Caco-2 (cell line): ENCODE data around the gene TOMM7. TPM values are rescaled to one million over a fixed set of nuclear protein-coding genes. Genes with fewer than 3 reads are reported as not detected.

ENCODE experiments used
- BruUV-seq: library from RNA; stranded (reverse); fragments of 400-500 nt; replicated peaks from 2 replicates; lab custom pipeline; 2021; lab: Mats Ljungman, UMichigan
- CTCF ChIA-PET: fragments of 300-600 bp; sonication (Branson Sonifier 250); formaldehyde crosslinking; loops from one replicate; lab custom pipeline; 2022; ENCODE audit warnings: antibody characterized with exemption; lab: Charles Lee
- POLR2A ChIA-PET: fragments of 300-600 bp; sonication (Branson Sonifier 250); formaldehyde crosslinking; loops from one replicate; lab custom pipeline; 2022; ENCODE audit warnings: antibody characterized with exemption; lab: Charles Lee
- DNase-seq, 2 experiments: peaks; one replicate each; pipeline versions ENCODE4 v3.0.0 to v3.0.0-alpha.2; 2020 to 2022
- H3K27me3 ChIP-seq: replicated peaks from 2 replicates; pipeline ENCODE4 v1.6.0; 2011; ENCODE audit warnings: low read length; ENCODE audit not compliant: control insufficient read depth, insufficient read depth
- H3K36me3 ChIP-seq: 2 replicates; pipeline ENCODE4 v1.5.1; 2011; ENCODE audit warnings: low read length; ENCODE audit not compliant: control insufficient read depth, insufficient read depth
- H3K4me1 ChIP-seq: fragments of 250-450 bp; sonication (Bioruptor Pico); 2 replicates; pipeline ENCODE4 v1.5.1; 2020; ENCODE audit warnings: mild to moderate bottlenecking
- H3K4me3 ChIP-seq: 2 replicates; pipeline ENCODE4 v1.5.1; 2011; ENCODE audit warnings: low read depth, mild to moderate bottlenecking, control low read depth, low read length
- H3K9me3 ChIP-seq: fragments of 250-450 bp; sonication (Bioruptor Pico); 2 replicates; pipeline ENCODE4 v1.5.1; 2020; ENCODE audit warnings: mild to moderate bottlenecking, moderate library complexity
- H3K27ac Mint-ChIP-seq: one replicate; pipeline ENCODE4 v1.8.0; 2022; ENCODE audit warnings: mixed read lengths; ENCODE audit not compliant: unreplicated experiment
- H3K27me3 Mint-ChIP-seq: one replicate; pipeline ENCODE4 v1.8.0; 2022; ENCODE audit warnings: mixed read lengths; ENCODE audit not compliant: insufficient read depth, unreplicated experiment
- H3K36me3 Mint-ChIP-seq: one replicate; pipeline ENCODE4 v1.8.0; 2022; ENCODE audit warnings: mild to moderate bottlenecking, mixed read lengths; ENCODE audit not compliant: insufficient read depth, unreplicated experiment
- H3K4me1 Mint-ChIP-seq: one replicate; pipeline ENCODE4 v1.8.0; 2022; ENCODE audit warnings: low read depth, mixed read lengths; ENCODE audit not compliant: unreplicated experiment
- H3K4me3 Mint-ChIP-seq: one replicate; pipeline ENCODE4 v1.8.0; 2022; ENCODE audit warnings: mild to moderate bottlenecking, moderate library complexity, mixed read lengths; ENCODE audit not compliant: unreplicated experiment
- H3K9me3 Mint-ChIP-seq: one replicate; pipeline ENCODE4 v1.8.0; 2022; ENCODE audit warnings: mixed read lengths; ENCODE audit not compliant: unreplicated experiment
- CTCF ChIP-seq, 2 experiments: fragments of 200-600 bp in 1 of 2; IDR thresholded peaks; 1 replicate in 1 of 2; 2 replicates in 1 of 2; pipeline versions ENCODE4 v1.5.1 to v1.8.0; 2011 to 2022; ENCODE audit warnings: antibody characterized with exemption in 1 of 2, control low read depth in 1 of 2, inconsistent platforms in 1 of 2, low read depth in 1 of 2, low read length in 1 of 2, mild to moderate bottlenecking in 1 of 2, moderate library complexity in 1 of 2; ENCODE audit not compliant: insufficient read depth in 1 of 2, severe bottlenecking in 1 of 2, unreplicated experiment in 1 of 2
- intact Hi-C: fragments of 100-400 bp; cut with micrococcal nuclease; formaldehyde crosslinking; loops from one replicate; pipeline ENCODE4 v1.10.0; 2022; ENCODE audit not compliant: unreplicated experiment
- total RNA-seq: library from RNA; stranded (reverse); gene quantifications from 2 replicates; pipeline ENCODE4 v1.2.3, GENCODE V29; 2022

TOMM7 gene
- total RNA-seq, 1 experiment from 2014 or later: 220 TPM

- Histone ChIP-seq H3K27me3 (no peaks in the 10 kb centered on the region), H3K9me3 (no peaks in the 10 kb centered on the region), H3K36me3 (no peaks in the 10 kb centered on the region), H3K4me3 (no peak overlapping the region), H3K4me1 (no peaks in the 10 kb centered on the region)
- H3K36me3 Mint-ChIP-seq: no peaks in the 10 kb centered on the region
- peaks cover 19% of the 10 kb centered on the region for H3K4me1 Mint-ChIP-seq
- H3K4me3 Mint-ChIP-seq: no peak overlapping the region
- no peak for DNase-seq
- no TSS peak for BruUV-seq
- POLR2A ChIA-PET: no interaction called here
- TF ChIP-seq CTCF (IDR thresholded peaks at IDR 0.05; ENCODE audit: insufficient read depth in 1 of 2, low read depth in 1 of 2, low read length in 1 of 2, severe bottlenecking in 1 of 2, unreplicated experiment in 1 of 2): no peak
- H3K9me3 Mint-ChIP-seq: no peaks in the 10 kb centered on the region
- H3K27me3 Mint-ChIP-seq: no peaks in the 10 kb centered on the region
- H3K27ac Mint-ChIP-seq: no peak overlapping the region
- CTCF ChIA-PET: no interaction called here
- intact Hi-C loops: no loop called here
These were observed 51.3 kb downstream of the TOMM7 start for GRCh38 chr7:22771194-22771871.

GRCh38 chr7:22765609-22766008, 57.0 kb downstream of the TOMM7 start:
- CTCF ChIA-PET: no interaction called here
- H3K36me3 Mint-ChIP-seq: no peaks in the 10 kb centered on the region
- H3K4me3 Mint-ChIP-seq: no peak overlapping the region
- POLR2A ChIA-PET: no interaction called here
- no peak overlapping the region for H3K4me3 ChIP-seq
- H3K4me1 ChIP-seq: no peaks in the 10 kb centered on the region
- no peak for DNase-seq
- no peaks in the 10 kb centered on the region for H3K27me3 ChIP-seq
- H3K4me1 Mint-ChIP-seq: peaks cover 8% of the 10 kb centered on the region
- no peaks in the 10 kb centered on the region for H3K36me3 ChIP-seq
- intact Hi-C loops: no loop called here
- H3K9me3 ChIP-seq: no peaks in the 10 kb centered on the region
- no peak overlapping the region for H3K27ac Mint-ChIP-seq
- no TSS peak for BruUV-seq
- no peaks in the 10 kb centered on the region for H3K9me3 Mint-ChIP-seq
- no peak for TF ChIP-seq CTCF (IDR thresholded peaks at IDR 0.05; ENCODE audit: insufficient read depth in 1 of 2, low read depth in 1 of 2, low read length in 1 of 2, severe bottlenecking in 1 of 2, unreplicated experiment in 1 of 2)
- no peaks in the 10 kb centered on the region for H3K27me3 Mint-ChIP-seq

Other genes with a start within 250 kb of the TOMM7 start
- gene IL6, start 95.6 kb downstream of the TOMM7 start, total RNA-seq: not detected in 2 replicates
- gene HYCC1, start 191.3 kb upstream of the TOMM7 start, total RNA-seq: 43.4 and 46.2 TPM in 2 replicates